T-helper 17 cell (primary cell): ENCODE results near the gene MMP24OS. TPM values are rescaled to one million over a fixed set of nuclear protein-coding genes. Genes with fewer than 3 reads are reported as not detected.

Source experiments
- ATAC-seq: fragments of 150-1000 bp; cut with Tn5 transposase; 2 replicates; pipeline ENCODE4 v1.10.0; 2021; ENCODE audit warnings: mild to moderate bottlenecking, moderate library complexity
- DNase-seq, 3 donors: peaks; one replicate each; pipeline versions ENCODE4 v3.0.0 to v3.0.0-alpha.2; 2020 to 2021
- H3K9me3 ChIP-seq: one replicate; pipeline ENCODE4 v1.7.0; 2013; ENCODE audit warnings: low read length, mild to moderate bottlenecking; ENCODE audit not compliant: control insufficient read depth, poor library complexity, severe bottlenecking
- H3K27ac Mint-ChIP-seq: one replicate; pipeline ENCODE4 v1.8.0; 2022; ENCODE audit warnings: mild to moderate bottlenecking, moderate library complexity, mixed read lengths
- H3K27me3 Mint-ChIP-seq: one replicate; pipeline ENCODE4 v1.8.0; 2022; ENCODE audit warnings: mixed read lengths
- H3K36me3 Mint-ChIP-seq: one replicate; pipeline ENCODE4 v1.8.0; 2022; ENCODE audit warnings: low read depth, mixed read lengths
- H3K4me1 Mint-ChIP-seq: one replicate; pipeline ENCODE4 v1.8.0; 2022; ENCODE audit warnings: mild to moderate bottlenecking, mixed read lengths
- H3K4me3 Mint-ChIP-seq: one replicate; pipeline ENCODE4 v1.8.0; 2022; ENCODE audit warnings: mild to moderate bottlenecking, moderate library complexity, mixed read lengths
- total RNA-seq, 4 donors: library from RNA in 2 of 4; stranded (reverse) in 2 of 4; gene quantifications; one replicate each; pipeline ENCODE4 v1.2.3 and lab custom pipeline; 2022 to 2026

The MMP24OS gene
- total RNA-seq, 2 donors from 2014 or later: 60.8 to 64.4 TPM

DNA sequence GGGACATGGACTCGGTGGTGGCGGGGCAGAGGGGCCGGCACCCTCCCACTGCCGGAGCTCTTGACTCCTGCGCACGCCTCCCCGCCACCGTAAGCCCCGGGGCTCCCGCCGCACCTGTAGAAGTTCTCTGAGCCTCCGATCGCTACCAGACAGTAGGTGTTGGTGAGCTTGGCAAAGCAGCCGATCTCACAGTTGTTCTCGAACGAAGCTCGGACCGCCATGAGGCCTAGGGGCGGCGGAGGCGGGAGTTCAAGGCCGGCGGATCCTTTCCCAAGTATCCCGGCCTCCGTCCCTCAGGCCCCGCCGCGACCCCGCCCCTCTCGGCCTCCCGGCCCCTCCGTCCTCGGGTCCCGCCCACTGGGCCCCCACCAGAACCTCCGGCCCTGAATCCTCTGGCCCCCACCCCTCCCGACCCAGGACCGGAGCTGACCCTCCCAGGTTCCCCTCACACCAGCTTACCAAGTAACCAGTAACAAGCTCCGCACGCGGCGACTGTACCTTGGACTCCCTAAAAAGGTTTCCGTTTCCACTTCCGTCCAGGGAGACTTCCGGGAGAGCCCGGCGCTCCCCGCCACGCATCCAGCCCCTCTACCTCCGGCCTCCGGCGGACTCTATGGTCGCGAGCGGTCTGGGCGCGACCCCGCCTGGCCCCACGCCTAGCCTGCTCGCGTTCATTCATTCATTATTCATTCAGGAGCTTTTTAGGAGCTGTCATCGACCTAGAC, 6.5 kb upstream of the MMP24OS start, which contains the start of gene EIF6:
Gene EIF6 (minus strand): TSS at position 506 of the 725 bp plus-strand sequence. CDS start 285 bp downstream, at position 221.
- peak; percentile 72 for ATAC-seq
- H3K36me3 Mint-ChIP-seq: peaks cover 2% of the 10 kb centered on the region
- peak within 1 kb of the TSS; percentile 97 for H3K27ac Mint-ChIP-seq
- no peaks in the 10 kb centered on the region for H3K27me3 Mint-ChIP-seq
- H3K4me3 Mint-ChIP-seq: peak within 1 kb of the TSS; percentile 99
- H3K4me1 Mint-ChIP-seq: peaks cover 22% of the 10 kb centered on the region
- peak; percentile 36 to 43 (median 42) for DNase-seq
- H3K9me3 ChIP-seq: no peaks in the 10 kb centered on the region

DNA sequence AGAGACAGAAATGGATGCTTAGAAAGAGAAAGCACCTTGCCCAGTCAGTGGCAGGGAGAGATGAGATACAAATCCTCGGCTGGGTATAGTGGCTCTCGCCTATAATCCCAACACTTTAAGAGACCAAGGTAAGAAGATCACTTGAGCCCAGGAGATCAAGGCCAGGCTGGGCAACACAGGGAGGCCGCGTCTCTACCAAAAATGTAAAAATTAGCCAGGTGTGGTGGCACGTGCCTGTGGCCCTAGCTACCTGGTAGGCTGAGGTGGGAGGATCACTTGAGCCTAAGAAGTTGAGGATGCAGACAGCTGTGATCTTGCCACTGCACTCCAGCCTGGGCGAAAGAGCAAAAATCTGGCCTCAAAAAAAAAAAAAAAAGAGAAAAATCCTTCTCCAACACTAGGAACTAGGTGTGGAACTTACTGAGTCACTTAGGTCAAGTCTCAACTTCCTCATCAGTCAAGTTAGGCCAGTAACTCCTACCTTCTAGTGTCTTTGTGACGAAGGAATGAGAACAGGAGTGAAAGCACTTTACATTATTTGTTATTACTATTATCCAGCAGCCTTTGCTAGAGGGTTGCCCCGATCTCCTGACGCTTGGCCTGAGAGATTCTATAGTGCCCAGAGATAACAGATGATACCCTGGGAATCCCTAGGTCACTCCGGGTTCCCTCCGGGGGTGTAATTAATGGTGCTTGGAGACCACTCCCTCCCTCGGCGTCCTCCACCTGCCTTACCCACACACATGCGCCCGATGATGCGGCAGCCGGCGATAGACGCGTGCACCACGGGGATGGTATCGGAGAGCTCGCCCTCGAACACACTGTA, 5.7 kb upstream of the MMP24OS start:
- Mint-ChIP-seq H3K4me3 (peak overlapping the region; percentile 99), H3K27me3 (no peaks in the 10 kb centered on the region), H3K4me1 (peaks cover 22% of the 10 kb centered on the region), H3K27ac (peak overlapping the region; percentile 97), H3K36me3 (peaks cover 2% of the 10 kb centered on the region)
- no peaks in the 10 kb centered on the region for H3K9me3 ChIP-seq
- DNase-seq (no peak), ATAC-seq (peak; percentile 64)

DNA sequence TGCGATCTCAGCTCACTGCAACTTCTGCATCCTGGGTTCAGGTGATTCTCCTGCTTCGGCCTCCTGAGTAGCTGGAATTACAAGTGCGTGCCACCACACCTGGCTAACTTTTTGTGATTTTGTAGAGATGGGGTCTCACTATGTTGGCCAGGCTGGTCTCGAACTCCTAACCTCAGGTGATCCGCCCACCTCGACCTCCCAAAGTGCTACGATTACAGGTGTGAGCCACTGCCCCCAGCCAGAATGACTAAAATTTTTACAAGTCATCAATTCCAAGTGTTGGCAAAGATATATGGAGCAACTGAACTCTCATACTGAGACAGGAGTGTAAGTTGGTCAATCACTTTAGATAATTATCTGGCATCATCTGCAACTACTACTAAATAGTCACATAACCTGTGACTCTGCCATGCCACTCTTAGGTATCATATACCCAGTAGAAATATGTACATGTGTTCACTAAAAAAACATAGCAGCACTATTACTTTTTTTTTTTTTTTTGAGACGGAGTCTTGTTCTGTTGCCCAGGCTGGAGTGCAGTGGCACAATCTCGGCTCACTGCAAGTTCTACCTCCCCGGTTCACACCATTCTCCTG, 3.7 kb upstream of the MMP24OS start:
- no peaks in the 10 kb centered on the region for H3K9me3 ChIP-seq
- DNase-seq (no peak), ATAC-seq (no peak)
- H3K27me3 Mint-ChIP-seq: no peaks in the 10 kb centered on the region
- peaks cover 5% of the 10 kb centered on the region for H3K36me3 Mint-ChIP-seq
- peaks cover 31% of the 10 kb centered on the region for H3K4me1 Mint-ChIP-seq
- no peak overlapping the region for H3K4me3 Mint-ChIP-seq
- no peak overlapping the region for H3K27ac Mint-ChIP-seq

DNA sequence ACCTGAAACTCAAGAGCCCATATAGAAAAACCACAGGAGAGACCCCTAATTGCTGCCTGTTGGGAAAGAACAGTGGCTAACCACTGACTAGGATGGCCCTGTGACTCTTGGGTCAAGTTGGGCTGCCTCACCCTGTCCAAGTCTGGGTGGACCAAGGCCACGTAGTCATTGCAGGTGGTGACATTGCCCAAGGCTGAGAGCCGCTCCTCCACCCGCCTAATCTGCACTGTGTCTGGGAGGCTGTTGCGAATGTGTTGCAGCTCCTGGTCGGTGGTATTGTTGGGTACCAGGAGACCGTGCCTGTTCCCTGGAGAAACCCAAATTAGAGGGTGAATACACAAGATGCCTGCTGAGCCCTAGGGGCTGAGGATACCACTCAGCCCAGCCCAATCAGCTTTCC, 2.6 kb upstream of the MMP24OS start:
- Mint-ChIP-seq H3K4me1 (peaks cover 31% of the 10 kb centered on the region), H3K27me3 (no peaks in the 10 kb centered on the region), H3K4me3 (no peak overlapping the region), H3K36me3 (peaks cover 5% of the 10 kb centered on the region), H3K27ac (peak overlapping the region; percentile 32)
- H3K9me3 ChIP-seq: no peaks in the 10 kb centered on the region
- ATAC-seq (no peak), DNase-seq (no peak)

DNA sequence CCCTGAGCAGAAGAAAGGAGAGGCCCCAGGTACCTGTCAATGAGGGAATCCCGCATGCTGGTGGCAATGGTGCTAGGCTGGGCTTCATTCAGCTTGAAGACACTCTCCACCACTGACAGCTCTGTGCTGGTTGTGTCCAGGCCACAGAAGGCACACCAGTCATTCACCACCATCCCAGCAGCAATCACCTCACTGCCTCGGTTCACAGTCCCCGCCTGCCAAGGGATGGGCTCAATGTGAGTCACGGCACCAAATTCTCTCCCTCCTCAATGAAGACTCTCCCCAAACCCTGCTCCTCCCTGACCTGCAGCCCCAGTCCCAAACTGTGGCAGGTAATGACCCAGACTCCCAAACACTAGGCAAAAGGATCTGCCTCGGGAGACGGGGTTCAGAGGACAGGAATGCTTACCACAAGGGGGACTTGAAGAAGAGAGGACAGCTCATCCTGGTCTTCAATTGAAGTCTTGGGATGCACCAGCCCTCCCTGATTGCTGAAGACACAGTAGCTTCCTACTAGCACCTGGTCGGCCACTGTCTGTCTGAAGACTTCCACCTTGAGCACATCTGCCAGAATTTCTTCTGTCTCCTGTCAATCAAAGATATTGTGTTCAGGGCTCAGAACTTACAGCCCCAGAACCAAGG, 1.7 kb upstream of the MMP24OS start:
- ATAC-seq (no peak), DNase-seq (no peak)
- Mint-ChIP-seq H3K4me1 (peaks cover 26% of the 10 kb centered on the region), H3K36me3 (peaks cover 3% of the 10 kb centered on the region), H3K27ac (peak overlapping the region; percentile 32), H3K27me3 (no peaks in the 10 kb centered on the region), H3K4me3 (peak overlapping the region; percentile 49)
- H3K9me3 ChIP-seq: no peaks in the 10 kb centered on the region

DNA sequence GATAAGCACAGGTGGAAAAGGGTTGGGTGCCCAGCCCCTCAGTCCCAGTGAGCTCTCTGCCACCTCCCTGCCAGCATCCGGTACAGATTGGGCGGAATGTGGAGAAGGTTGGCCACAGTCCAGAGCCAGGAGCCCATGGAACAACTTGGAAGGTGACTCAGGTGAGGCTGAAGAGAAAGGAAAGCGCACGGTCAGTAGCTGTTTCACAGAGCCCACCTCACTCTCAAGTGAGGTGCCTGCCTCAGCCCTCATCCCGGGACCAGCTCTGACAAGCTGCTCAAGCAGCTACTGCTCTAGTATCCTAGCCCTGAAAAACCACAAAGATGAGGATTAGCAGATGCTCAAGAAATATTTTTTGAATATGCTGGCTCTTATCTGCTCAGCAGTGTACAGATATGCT, 1.1 kb upstream of the MMP24OS start:
- peak overlapping the region; percentile 98 for H3K27ac Mint-ChIP-seq
- peaks cover 25% of the 10 kb centered on the region for H3K4me1 Mint-ChIP-seq
- H3K36me3 Mint-ChIP-seq: peaks cover 2% of the 10 kb centered on the region
- DNase-seq (no peak), ATAC-seq (no peak)
- no peaks in the 10 kb centered on the region for H3K9me3 ChIP-seq
- no peak overlapping the region for H3K4me3 Mint-ChIP-seq
- H3K27me3 Mint-ChIP-seq: no peaks in the 10 kb centered on the region

DNA sequence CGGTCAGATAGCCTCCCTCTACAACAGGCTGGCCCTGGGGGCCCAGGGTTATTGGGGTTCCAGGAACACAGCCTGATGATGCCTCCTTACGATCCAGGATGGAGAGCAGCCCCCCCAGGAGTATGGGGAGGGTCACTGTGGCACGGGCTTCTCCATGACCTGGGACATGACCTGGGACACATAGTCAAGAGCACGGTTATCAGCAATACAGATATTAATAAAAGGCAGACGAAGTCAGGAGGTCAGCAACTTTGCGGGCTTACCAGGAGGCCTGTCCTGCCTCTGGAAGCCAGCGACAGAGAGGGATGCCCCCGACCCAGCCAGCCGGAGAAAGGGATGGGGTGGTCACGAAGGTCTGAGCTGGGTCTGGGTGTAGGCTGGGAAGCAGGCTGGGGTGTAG, 795 bp downstream of the MMP24OS start:
- peak overlapping the region; percentile 98 for H3K4me3 Mint-ChIP-seq
- ATAC-seq: no peak
- H3K27ac Mint-ChIP-seq: peak overlapping the region; percentile 98
- H3K36me3 Mint-ChIP-seq: peaks cover 2% of the 10 kb centered on the region
- no peak for DNase-seq
- H3K4me1 Mint-ChIP-seq: peaks cover 15% of the 10 kb centered on the region
- no peaks in the 10 kb centered on the region for H3K27me3 Mint-ChIP-seq
- H3K9me3 ChIP-seq: no peaks in the 10 kb centered on the region

DNA sequence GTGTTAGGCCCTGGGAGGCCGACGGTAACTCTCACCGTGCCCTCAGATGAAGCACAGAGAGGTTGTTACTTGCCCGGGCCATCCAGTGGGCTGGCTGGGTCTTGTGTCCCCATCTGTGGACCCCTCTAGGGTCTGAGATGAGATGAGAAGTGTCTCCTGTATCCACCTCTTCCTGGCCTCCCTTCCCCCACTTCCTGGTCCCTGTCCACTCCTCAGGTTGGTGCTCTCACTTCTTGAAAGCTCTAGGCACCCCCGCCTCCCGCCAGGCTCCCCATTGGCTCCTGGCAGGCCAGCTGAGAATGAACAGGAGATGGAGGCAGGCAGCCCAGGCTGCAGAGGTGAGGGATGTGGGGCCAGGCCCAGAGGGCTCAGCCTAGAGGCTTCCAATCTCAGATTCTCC, 1.5 kb downstream of the MMP24OS start:
- H3K27me3 Mint-ChIP-seq: no peaks in the 10 kb centered on the region
- DNase-seq: no peak

DNA sequence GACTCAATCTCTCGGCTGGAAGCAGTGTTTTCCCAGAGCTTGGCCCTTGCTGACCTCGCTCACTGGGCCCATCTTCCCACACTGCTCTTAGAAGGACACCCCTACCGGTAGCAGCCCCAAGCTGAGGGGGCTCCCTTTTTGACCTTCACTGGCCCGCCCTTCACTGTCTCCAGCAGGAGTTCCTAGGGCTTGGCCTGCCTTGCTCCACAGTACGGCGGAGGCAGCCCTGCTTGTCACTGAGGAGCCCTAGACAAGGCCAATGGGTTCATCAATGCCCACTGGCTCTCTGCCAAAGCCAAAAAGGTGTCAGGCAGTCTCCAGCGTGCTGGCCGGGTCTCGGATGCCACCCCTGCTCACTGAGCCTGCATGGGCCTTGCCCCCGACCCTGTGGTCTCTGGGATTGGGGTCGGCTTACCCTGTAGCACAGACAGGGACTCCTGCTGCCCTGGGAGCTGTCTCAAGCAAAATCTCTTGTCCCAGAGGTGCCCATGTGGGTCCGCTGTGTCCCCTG, 2.1 kb downstream of the MMP24OS start:
- Mint-ChIP-seq H3K27me3 (no peaks in the 10 kb centered on the region), H3K4me1 (peaks cover 17% of the 10 kb centered on the region), H3K36me3 (peaks cover 7% of the 10 kb centered on the region), H3K4me3 (peak overlapping the region; percentile 7), H3K27ac (peak overlapping the region; percentile 98)
- ATAC-seq (no peak), DNase-seq (no peak)
- H3K9me3 ChIP-seq: no peaks in the 10 kb centered on the region

More for the DNA sequence above, 1.5 kb downstream of the MMP24OS start:
- H3K4me3 Mint-ChIP-seq: peak overlapping the region; percentile 98
- peak overlapping the region; percentile 98 for H3K27ac Mint-ChIP-seq
- peaks cover 2% of the 10 kb centered on the region for H3K36me3 Mint-ChIP-seq
- H3K9me3 ChIP-seq: no peaks in the 10 kb centered on the region
- peaks cover 14% of the 10 kb centered on the region for H3K4me1 Mint-ChIP-seq
- no peak for ATAC-seq

DNA sequence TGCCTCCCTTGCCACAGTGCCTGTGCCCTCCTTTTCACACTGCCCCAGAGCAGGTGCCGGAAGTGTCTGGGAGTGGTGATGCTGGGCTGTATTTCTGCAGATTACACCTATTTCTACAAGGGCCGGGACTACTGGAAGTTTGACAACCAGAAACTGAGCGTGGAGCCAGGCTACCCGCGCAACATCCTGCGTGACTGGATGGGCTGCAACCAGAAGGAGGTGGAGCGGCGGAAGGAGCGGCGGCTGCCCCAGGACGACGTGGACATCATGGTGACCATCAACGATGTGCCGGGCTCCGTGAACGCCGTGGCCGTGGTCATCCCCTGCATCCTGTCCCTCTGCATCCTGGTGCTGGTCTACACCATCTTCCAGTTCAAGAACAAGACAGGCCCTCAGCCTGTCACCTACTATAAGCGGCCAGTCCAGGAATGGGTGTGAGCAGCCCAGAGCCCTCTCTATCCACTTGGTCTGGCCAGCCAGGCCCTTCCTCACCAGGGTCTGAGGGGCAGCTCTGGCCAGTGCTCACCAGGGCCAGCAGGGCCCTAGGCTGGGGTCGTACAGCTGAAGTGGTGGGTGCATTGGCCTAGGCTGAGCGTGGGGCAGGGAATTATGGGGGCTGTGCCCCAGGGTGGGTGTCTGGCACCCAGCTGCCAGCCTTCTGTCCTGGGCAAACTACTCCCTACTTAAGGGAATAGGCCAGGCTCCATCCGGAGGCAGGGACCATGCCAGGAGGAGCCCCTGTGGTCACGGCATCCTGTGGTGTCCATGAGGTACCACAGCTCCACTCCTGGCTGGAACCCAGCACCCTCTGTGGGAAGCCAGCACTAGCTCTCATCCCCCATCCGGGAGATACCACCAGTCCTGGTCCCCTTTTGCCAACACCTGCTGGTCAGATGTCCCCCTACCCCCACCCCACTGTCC, 3.5 kb downstream of the MMP24OS start:
- no peak for ATAC-seq
- H3K4me3 Mint-ChIP-seq: peak overlapping the region; percentile 49

DNA sequence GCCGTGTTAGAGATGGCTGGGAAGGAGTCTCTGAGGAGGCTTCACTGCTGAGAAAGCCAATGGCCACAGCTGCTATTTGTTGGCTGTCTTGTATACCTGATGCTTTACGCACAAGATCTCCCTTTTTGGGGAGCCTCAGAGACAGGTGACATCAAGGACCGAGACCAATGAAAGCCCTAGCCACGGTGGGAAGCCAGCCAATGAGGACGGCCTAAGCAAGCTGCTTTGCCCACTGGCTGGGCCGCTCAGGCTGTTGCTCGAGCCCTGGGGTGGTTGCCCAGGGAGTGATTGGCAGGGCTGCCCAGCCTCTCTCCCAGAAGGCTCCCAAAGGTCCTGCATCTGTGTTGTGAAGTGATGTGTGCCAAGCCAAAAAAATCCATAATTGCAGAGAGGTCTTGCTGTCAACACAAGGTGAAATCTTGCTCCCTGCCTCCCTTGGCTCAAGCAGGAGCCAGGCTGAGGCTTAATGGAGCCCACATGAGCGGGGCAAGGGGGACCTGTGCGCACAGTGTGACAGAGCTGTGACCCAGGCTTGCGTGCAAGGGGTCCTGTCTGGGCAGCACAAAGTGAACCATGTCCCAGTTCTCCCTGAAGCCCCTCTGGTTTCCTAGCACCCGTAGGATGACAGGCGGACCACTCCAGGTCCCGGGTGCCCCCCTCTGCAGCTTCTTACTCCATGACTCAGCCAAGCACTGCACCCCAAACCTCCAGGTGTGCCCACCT, 4.3 kb downstream of the MMP24OS start:
- Mint-ChIP-seq H3K4me3 (peak overlapping the region; percentile 49), H3K27ac (peak overlapping the region; percentile 88), H3K4me1 (peaks cover 20% of the 10 kb centered on the region), H3K36me3 (peaks cover 8% of the 10 kb centered on the region), H3K27me3 (no peaks in the 10 kb centered on the region)
- DNase-seq (no peak), ATAC-seq (no peak)
- H3K9me3 ChIP-seq: no peaks in the 10 kb centered on the region

More for the DNA sequence above, 3.5 kb downstream of the MMP24OS start:
- Mint-ChIP-seq H3K4me1 (peaks cover 17% of the 10 kb centered on the region), H3K36me3 (peaks cover 8% of the 10 kb centered on the region), H3K27ac (peak overlapping the region; percentile 88), H3K27me3 (no peaks in the 10 kb centered on the region)
- no peak for DNase-seq
- no peaks in the 10 kb centered on the region for H3K9me3 ChIP-seq
